GM21717 (cell line): ENCODE results near the gene CHMP4A.
A peak's percentile ranks its signal among the peaks of the same experiment; 100 is the strongest.
"Not testable (repeated sequence)": the region's sequence is repeated elsewhere in the genome, so short reads cannot be mapped to it uniquely, and the experiment has no call there.

Source experiments
- ATAC-seq: cut with Tn5 transposase; IDR thresholded peaks from one replicate; pipeline ENCODE4 v1.9.1; 2021; ENCODE audit warnings: mild to moderate bottlenecking, moderate library complexity; ENCODE audit not compliant: unreplicated experiment

CHMP4A gene

GRCh38 chr14:24247422-24247821 is 34.1 kb upstream of the CHMP4A start:
- no peak for ATAC-seq

GRCh38 chr14:24246765-24247212 is 33.5 kb upstream of the CHMP4A start:
- ATAC-seq, result no peak

- not testable (repeated sequence) for ATAC-seq
Measured at GRCh38 chr14:24245350-24245749, 32.1 kb upstream of the CHMP4A start.

DNA sequence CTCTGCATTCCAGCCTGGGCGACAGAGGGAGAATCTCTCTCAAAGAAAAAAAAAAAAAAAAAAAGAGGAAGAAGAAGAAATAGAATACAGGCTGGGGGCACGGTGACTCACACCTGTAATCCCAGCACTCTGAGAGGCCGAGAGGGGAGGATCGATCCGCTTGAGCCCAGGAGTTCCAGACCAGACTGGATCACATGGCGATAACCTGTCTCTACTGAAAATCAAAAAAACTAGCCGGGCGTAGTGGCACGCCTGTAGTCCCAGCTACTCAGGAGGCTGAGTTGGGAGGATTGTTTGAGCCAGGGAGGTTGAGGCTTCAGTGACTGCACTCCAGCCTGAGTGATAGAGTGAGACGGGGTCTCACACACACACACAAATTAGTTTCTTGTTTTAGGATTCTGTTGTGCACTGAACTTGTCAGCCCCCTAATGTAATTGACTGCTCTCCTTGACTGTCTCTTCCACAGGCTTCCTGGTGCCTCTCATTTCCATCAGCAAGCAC is 30.1 kb upstream of the CHMP4A start:
- ATAC-seq, result no peak

- peak; percentile 77 for ATAC-seq
Measured at GRCh38 chr14:24241829-24242443, 28.6 kb upstream of the CHMP4A start.

GRCh38 chr14:24240110-24240918 is 27.0 kb upstream of the CHMP4A start:
- ATAC-seq, result no peak

DNA sequence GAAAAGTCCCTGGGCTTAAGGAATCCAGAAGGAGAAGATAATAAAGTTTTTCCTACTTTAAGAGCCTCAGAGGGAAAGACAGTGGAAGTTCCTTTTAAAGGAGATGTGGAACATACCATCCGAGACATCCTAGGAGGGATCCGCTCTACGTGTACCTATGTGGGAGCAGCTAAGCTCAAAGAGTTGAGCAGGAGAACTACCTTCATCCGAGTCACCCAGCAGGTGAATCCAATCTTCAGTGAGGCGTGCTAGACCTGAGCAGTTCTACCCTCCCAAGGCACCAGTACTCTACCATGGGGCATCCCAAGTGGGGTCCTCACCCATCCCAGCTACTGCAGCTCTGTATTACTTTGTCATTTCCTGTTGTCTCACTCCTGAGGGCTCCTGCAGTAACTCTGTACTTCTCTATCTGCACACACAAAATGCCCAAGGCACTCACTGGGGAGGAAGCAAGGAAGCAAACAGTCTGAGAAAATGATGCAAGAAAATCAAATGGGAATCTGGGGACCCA is 25.3 kb upstream of the CHMP4A start:
- no peak for ATAC-seq

DNA sequence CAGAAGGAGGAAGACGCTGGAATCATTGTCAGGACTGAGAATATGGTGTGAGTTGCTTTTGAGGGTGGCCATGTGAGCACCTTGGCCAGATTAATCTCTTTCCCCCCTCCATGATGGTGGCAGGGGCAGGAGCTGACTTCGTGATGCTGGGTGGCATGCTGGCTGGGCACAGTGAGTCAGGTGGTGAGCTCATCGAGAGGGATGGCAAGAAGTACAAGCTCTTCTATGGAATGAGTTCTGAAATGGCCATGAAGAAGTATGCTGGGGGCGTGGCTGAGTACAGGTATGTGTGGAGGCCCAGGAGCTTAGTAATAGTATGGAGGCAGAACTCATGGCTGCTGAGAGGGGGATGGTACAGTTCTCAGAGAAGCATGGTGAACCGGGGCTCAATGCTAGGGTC is 24.8 kb upstream of the CHMP4A start:
- no peak for ATAC-seq

DNA sequence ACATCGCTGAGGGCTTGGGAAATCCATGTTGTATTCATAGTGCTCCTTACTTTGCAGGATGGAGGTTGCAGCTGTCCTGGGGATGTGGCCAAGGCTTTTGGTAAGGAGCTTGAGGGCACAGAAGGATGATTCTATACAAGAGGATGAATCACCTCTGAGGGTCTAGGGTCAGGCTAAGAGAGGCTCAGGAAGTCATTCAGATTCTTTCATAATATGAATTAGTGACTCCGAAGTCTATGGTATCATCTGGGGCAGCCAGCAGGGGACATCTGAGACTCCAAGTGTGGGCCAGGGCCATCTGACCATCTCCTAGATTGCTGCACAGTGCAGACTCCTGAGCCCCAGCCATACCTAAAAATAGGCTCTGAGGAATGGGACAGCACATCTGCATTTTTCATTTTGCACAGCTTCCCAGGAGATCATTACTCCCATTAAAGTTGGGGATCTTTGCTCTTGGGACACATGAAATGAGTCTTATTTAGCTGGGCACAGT is 24.2 kb upstream of the CHMP4A start:
- ATAC-seq, result no peak

- ATAC-seq, result no peak
Measured at GRCh38 chr14:24236689-24237462, 23.6 kb upstream of the CHMP4A start.

- no peak for ATAC-seq
Measured at GRCh38 chr14:24235804-24236688, 22.8 kb upstream of the CHMP4A start.

- no peak for ATAC-seq
Measured at GRCh38 chr14:24234095-24235005, 21.1 kb upstream of the CHMP4A start.

DNA sequence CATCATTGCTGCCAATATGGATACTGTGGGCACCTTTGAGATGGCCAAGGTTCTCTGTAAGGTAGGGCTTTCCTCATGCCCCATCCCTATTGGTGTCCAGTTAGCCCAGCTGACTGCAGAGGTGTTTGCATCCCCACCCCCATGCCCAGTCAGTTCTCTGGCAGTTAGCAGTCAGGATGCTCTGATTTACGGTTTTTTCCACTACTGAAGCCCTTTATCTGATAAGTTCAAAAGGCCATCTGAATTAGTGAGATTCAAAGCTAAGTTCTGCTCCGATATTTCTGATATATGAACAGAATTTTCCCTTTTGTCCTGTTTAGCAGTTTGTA is 20.2 kb upstream of the CHMP4A start:
- no peak for ATAC-seq

DNA sequence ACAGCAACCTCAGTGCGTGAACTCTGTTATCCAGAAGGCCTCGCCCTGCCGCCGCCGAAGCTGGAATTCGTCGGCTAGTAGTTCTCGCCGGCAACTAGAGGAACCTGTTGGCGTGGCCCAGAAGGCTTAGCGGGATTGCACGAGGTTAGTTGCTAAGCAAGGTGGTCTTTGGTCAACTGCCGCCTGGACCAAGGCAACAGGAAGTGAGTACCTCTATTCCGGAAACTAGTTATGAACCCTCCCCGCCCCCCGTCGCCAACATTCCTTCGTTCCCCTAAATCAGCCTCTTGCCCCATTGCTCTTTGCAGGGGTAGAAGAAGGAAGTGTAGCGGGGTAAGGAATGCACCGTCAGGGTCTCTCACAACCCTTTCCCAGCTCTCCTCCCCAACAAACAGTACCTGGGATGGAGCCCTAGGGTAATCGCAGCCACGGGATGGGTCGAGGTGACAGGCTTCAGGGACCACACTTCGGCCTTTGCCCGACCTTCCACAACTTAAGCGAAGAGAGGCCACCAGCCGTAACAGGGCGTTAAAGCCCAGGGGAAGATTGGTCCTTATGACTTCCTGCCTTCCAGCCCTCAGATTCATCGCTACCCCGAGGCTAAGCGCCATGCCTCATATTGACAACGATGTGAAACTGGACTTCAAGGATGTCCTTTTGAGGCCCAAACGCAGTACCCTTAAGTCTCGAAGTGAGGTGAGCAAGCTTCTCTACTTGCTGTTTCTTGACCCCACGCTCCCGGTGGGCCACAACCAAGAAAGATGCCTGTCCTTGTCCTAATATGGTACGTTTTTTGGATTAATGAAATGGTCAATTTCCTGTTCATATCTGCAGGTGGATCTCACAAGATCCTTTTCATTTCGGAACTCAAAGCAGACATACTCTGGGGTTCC is 19.6 kb upstream of the CHMP4A start, which contains the start of gene GMPR2:
GMPR2 (plus strand) TSS at position 285 of the 893 bp plus-strand sequence; CDS start at position 610, 325 bp downstream.
- peak; percentile 47 for ATAC-seq

DNA sequence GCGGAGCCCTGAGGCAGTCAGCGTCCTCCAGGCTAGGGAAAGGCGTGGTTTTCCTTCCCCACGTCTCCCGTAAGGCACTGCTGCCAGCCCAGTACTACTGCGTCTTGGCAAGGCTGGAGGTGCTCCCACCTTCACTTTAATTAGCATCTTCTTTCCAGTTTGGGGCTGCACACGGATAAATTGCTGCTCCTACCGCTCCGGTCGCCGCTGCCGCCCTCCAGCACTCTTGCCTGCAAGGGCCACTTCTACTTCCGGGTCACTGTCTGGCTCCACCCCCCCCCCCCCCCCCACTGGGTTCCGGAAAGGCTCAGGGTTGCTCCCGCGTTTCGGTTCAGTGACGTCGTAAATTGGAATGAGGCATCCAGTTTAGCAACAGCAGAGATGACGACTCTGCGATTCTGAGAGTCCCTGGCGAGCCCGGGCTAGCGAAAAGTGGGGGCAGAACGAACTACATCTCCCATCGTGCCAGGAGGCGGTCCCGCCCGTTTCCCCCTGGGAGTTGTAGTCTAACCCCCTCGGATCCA is 18.9 kb upstream of the CHMP4A start, which contains the start of gene NEDD8:
NEDD8 (minus strand) TSS at position 247 of the 524 bp plus-strand sequence; CDS start at position 147, 100 bp downstream.
- ATAC-seq, result peak; percentile 64

GRCh38 chr14:24231263-24232120 is 18.2 kb upstream of the CHMP4A start:
- ATAC-seq, result peak; percentile 13

- no peak for ATAC-seq
Measured at GRCh38 chr14:24228902-24229301, 15.6 kb upstream of the CHMP4A start.
